ENCODE results near the gene PPP2R5B. TPM values are rescaled to one million over a fixed set of nuclear protein-coding genes. Genes with fewer than 3 reads are reported as not detected.

The PPP2R5B gene
- total RNA-seq, 1 experiment from 2014 or later = 8.7 TPM

DNA sequence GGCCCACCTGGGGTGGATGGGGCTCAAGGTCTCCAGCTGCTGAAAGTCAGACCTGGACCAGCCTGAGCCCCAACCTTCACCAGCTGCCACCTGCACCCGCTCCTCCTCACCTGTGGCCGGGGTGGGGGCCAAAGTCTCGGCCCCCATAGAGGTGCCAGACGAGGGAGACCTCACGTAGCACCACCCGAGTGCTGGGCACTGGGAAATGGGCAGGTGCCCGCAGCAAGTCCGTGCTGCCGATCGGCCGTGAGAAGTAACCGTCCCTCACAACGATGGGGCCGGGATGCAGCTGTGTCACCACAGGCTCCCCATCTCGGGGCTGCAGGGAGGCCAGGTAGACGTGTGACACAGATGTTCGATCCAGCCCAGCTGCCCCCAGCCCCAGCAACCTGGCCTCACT lies 23.7 kb upstream of the PPP2R5B start (continued):
- TF ChIP-seq, protein P1, sequence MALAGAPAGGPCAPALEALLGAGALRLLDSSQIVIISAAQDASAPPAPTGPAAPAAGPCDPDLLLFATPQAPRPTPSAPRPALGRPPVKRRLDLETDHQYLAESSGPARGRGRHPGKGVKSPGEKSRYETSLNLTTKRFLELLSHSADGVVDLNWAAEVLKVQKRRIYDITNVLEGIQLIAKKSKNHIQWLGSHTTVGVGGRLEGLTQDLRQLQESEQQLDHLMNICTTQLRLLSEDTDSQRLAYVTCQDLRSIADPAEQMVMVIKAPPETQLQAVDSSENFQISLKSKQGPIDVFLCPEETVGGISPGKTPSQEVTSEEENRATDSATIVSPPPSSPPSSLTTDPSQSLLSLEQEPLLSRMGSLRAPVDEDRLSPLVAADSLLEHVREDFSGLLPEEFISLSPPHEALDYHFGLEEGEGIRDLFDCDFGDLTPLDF (CRISPR knock-in tag; IDR thresholded peaks at IDR 0.05) = no peak

DNA sequence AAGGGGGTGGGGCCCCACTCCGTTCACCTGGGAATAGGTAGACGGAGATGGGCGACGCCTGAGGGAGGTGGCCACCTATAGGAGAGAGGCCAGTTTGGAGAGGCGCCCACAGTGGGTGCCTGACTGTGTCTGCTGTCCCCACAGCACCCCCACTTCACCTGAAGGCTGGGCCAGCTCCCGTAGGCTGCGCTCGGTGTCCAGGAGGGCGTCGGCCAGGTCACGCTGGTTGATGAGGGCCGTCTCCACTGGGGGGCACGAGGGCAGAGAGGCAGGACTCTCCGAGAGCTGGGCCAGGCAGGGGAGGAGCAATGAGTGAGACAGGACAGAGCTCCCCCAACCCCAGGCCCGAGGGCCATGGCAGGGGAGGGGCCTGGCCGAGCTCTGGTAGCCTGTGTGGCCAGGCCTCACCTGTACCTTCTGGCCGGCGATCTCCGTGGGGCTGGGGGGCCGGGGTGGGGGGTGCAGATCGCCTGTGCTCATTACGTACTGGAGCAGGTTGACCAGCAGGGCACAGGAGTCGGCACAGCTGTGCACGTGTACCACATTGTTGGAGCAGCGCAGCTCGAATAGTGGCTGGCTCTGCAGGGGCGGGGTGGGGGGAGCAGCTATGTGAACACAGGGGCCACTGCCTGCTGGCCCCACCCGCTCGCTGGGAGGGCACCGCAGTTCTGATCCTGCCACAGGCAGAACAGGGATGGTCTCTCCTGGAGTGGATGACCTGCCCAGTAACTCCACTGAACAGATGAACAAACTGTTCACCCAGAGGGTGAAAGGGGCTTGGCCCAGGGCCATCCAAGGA lies 22.2 kb upstream of the PPP2R5B start:
- TF ChIP-seq FOXK1 (CRISPR knock-in tag; IDR thresholded peaks at IDR 0.05) = no peak
- TF ChIP-seq, protein P2, sequence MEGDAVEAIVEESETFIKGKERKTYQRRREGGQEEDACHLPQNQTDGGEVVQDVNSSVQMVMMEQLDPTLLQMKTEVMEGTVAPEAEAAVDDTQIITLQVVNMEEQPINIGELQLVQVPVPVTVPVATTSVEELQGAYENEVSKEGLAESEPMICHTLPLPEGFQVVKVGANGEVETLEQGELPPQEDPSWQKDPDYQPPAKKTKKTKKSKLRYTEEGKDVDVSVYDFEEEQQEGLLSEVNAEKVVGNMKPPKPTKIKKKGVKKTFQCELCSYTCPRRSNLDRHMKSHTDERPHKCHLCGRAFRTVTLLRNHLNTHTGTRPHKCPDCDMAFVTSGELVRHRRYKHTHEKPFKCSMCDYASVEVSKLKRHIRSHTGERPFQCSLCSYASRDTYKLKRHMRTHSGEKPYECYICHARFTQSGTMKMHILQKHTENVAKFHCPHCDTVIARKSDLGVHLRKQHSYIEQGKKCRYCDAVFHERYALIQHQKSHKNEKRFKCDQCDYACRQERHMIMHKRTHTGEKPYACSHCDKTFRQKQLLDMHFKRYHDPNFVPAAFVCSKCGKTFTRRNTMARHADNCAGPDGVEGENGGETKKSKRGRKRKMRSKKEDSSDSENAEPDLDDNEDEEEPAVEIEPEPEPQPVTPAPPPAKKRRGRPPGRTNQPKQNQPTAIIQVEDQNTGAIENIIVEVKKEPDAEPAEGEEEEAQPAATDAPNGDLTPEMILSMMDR (IDR thresholded peaks at IDR 0.05) = no peak
- Mint-ChIP-seq H3K36me3 (peaks cover 6% of the 10 kb centered on the region; the same call in 1 of the 2 replicates), H3K27me3 (ENCODE audit: low read depth) (no peaks in the 10 kb centered on the region), H3K4me1 (no peaks in the 10 kb centered on the region), H3K4me3 (no peak overlapping the region), H3K27ac (no peak overlapping the region), H3K9me3 (no peaks in the 10 kb centered on the region)
- ChIA-PET POLR2A (no interaction called here), CTCF (interaction anchor here (1.1 kb wide), 1 partner anchor 14 kb away, joined by 4 read pairs; no protein-coding TSS in a partner anchor)
- DNase-seq (ENCODE audit: low spot score) = no peak
- ATAC-seq = peak; percentile 24; the same call in 1 of the 2 replicates

DNA sequence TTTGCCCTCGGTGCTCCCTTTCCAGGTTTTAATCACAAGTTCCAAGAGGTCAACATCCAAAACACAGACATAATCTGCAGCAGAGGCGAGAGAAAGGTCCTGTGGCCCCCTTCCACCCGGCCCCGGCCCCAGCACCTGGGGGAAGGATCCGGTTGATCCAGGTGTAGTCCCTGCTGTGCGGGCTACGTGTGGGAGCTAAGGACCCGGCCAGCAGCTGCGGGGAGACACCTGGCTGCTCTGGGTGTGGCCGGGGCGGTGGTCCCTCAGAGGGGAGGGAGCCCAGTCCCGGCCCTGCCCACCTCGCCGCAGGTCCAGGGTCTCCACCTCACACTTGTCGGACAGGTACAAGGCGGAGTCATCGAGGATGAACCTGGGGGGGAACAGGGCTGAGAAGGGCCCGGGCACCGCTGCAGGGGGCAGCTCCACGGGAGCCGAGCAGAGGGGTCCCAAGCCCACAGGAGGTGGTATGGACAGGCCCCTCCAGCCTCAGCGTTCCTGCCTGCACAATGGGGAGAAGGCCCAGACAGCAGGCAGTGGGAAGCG lies 21.1 kb upstream of the PPP2R5B start:
- CTCF ChIA-PET = interaction anchor here (1.1 kb wide), 1 partner anchor 15 kb away, joined by 6 read pairs; no protein-coding TSS in a partner anchor
- no peak for ATAC-seq
- H3K4me1 Mint-ChIP-seq = no peaks in the 10 kb centered on the region

More for the DNA sequence above, 21.1 kb upstream of the PPP2R5B start:
- Mint-ChIP-seq H3K36me3 (peaks cover 11% of the 10 kb centered on the region; the same call in 1 of the 2 replicates), H3K9me3 (no peaks in the 10 kb centered on the region), H3K4me3 (no peak overlapping the region), H3K27ac (no peak overlapping the region), H3K27me3 (ENCODE audit: low read depth) (no peaks in the 10 kb centered on the region)
- POLR2A ChIA-PET = no interaction called here
- DNase-seq (ENCODE audit: low spot score) = no peak
- no peak for TF ChIP-seq RORB (CRISPR knock-in tag; IDR thresholded peaks at IDR 0.05)
- no peak for TF ChIP-seq MXD4 (CRISPR knock-in tag; IDR thresholded peaks at IDR 0.05; ENCODE audit: borderline replicate concordance)
- TF ChIP-seq, protein P3, sequence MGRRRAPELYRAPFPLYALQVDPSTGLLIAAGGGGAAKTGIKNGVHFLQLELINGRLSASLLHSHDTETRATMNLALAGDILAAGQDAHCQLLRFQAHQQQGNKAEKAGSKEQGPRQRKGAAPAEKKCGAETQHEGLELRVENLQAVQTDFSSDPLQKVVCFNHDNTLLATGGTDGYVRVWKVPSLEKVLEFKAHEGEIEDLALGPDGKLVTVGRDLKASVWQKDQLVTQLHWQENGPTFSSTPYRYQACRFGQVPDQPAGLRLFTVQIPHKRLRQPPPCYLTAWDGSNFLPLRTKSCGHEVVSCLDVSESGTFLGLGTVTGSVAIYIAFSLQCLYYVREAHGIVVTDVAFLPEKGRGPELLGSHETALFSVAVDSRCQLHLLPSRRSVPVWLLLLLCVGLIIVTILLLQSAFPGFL (CRISPR knock-in tag; IDR thresholded peaks at IDR 0.05; ENCODE audit: borderline replicate concordance) = no peak
- TF ChIP-seq, protein P4, sequence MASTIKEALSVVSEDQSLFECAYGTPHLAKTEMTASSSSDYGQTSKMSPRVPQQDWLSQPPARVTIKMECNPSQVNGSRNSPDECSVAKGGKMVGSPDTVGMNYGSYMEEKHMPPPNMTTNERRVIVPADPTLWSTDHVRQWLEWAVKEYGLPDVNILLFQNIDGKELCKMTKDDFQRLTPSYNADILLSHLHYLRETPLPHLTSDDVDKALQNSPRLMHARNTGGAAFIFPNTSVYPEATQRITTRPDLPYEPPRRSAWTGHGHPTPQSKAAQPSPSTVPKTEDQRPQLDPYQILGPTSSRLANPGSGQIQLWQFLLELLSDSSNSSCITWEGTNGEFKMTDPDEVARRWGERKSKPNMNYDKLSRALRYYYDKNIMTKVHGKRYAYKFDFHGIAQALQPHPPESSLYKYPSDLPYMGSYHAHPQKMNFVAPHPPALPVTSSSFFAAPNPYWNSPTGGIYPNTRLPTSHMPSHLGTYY (CRISPR knock-in tag; IDR thresholded peaks at IDR 0.05) = no peak
- TF ChIP-seq, protein P5, sequence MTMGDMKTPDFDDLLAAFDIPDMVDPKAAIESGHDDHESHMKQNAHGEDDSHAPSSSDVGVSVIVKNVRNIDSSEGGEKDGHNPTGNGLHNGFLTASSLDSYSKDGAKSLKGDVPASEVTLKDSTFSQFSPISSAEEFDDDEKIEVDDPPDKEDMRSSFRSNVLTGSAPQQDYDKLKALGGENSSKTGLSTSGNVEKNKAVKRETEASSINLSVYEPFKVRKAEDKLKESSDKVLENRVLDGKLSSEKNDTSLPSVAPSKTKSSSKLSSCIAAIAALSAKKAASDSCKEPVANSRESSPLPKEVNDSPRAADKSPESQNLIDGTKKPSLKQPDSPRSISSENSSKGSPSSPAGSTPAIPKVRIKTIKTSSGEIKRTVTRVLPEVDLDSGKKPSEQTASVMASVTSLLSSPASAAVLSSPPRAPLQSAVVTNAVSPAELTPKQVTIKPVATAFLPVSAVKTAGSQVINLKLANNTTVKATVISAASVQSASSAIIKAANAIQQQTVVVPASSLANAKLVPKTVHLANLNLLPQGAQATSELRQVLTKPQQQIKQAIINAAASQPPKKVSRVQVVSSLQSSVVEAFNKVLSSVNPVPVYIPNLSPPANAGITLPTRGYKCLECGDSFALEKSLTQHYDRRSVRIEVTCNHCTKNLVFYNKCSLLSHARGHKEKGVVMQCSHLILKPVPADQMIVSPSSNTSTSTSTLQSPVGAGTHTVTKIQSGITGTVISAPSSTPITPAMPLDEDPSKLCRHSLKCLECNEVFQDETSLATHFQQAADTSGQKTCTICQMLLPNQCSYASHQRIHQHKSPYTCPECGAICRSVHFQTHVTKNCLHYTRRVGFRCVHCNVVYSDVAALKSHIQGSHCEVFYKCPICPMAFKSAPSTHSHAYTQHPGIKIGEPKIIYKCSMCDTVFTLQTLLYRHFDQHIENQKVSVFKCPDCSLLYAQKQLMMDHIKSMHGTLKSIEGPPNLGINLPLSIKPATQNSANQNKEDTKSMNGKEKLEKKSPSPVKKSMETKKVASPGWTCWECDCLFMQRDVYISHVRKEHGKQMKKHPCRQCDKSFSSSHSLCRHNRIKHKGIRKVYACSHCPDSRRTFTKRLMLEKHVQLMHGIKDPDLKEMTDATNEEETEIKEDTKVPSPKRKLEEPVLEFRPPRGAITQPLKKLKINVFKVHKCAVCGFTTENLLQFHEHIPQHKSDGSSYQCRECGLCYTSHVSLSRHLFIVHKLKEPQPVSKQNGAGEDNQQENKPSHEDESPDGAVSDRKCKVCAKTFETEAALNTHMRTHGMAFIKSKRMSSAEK (CRISPR knock-in tag; IDR thresholded peaks at IDR 0.05; ENCODE audit: borderline replicate concordance) = no peak
- TF ChIP-seq GTF2I (CRISPR knock-in tag; conservative IDR thresholded peaks at IDR 0.05) = no peak
- no peak for TF ChIP-seq NR2C2 (CRISPR knock-in tag; IDR thresholded peaks at IDR 0.05)
- TF ChIP-seq, protein P6, sequence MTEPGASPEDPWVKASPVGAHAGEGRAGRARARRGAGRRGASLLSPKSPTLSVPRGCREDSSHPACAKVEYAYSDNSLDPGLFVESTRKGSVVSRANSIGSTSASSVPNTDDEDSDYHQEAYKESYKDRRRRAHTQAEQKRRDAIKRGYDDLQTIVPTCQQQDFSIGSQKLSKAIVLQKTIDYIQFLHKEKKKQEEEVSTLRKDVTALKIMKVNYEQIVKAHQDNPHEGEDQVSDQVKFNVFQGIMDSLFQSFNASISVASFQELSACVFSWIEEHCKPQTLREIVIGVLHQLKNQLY (CRISPR knock-in tag; IDR thresholded peaks at IDR 0.05) = no peak
- TF ChIP-seq FOXP1 (CRISPR knock-in tag; IDR thresholded peaks at IDR 0.05; ENCODE audit: borderline replicate concordance) = no peak
- no peak for TF ChIP-seq NFYB (CRISPR knock-in tag; conservative IDR thresholded peaks at IDR 0.05; ENCODE audit: low read depth)
- no peak for TF ChIP-seq SP1 (CRISPR knock-in tag; conservative IDR thresholded peaks at IDR 0.05)
- TF ChIP-seq, protein P7, sequence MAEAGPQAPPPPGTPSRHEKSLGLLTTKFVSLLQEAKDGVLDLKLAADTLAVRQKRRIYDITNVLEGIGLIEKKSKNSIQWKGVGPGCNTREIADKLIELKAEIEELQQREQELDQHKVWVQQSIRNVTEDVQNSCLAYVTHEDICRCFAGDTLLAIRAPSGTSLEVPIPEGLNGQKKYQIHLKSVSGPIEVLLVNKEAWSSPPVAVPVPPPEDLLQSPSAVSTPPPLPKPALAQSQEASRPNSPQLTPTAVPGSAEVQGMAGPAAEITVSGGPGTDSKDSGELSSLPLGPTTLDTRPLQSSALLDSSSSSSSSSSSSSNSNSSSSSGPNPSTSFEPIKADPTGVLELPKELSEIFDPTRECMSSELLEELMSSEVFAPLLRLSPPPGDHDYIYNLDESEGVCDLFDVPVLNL (CRISPR knock-in tag; IDR thresholded peaks at IDR 0.05; ENCODE audit: borderline replicate concordance, low read depth) = no peak
